Measurements from ENCODE around the gene TM2D3.

DNA sequence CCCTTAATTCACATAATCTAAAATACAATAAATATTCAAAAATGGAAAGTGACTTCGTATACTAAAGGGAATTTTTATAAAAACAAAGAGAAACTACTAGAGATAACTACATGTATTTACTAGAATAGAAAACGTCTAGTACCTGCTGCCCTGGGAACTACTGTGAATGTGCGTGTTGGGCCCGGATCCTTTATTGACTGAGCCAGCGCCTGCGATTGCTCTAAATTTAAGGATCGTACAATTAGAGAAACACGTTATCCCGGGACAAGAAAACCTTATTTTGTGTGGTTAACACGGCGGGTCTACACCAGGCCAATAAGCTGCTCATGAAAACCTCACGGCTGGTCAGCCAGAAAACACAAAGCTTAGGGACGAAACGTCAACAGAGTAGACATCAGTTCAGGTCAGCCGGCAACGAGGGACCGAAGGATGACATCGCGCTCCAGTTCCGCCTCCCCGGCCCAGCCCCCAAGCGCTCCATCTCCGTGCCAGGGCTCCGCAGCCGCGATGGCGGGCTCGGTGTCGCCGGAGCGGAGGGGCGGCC, 555 bp downstream of the TM2D3 start:
- TF ChIP-seq EZH2phosphoT487 (IDR thresholded peaks at IDR 0.05; ENCODE audit: insufficient read depth, low read depth), result no peak
- TF ChIP-seq EZH2 (IDR thresholded peaks at IDR 0.05; ENCODE audit: insufficient read depth, poor library complexity, severe bottlenecking), result no peak

Data from GM23248 (cell line).